SH-SY5Y (cell line): Measurements from ENCODE around the gene NDST4.

ENCODE experiments used
- GATA2 ChIP-seq: IDR thresholded peaks from 2 replicates; pipeline ENCODE4 v1.6.1; 2011; ENCODE audit warnings: mild to moderate bottlenecking, low read depth, low read length
- GATA3 ChIP-seq: IDR thresholded peaks from 2 replicates; pipeline ENCODE4 v1.6.1; 2011; ENCODE audit warnings: low read depth, mild to moderate bottlenecking, low read length, moderate library complexity

DNA sequence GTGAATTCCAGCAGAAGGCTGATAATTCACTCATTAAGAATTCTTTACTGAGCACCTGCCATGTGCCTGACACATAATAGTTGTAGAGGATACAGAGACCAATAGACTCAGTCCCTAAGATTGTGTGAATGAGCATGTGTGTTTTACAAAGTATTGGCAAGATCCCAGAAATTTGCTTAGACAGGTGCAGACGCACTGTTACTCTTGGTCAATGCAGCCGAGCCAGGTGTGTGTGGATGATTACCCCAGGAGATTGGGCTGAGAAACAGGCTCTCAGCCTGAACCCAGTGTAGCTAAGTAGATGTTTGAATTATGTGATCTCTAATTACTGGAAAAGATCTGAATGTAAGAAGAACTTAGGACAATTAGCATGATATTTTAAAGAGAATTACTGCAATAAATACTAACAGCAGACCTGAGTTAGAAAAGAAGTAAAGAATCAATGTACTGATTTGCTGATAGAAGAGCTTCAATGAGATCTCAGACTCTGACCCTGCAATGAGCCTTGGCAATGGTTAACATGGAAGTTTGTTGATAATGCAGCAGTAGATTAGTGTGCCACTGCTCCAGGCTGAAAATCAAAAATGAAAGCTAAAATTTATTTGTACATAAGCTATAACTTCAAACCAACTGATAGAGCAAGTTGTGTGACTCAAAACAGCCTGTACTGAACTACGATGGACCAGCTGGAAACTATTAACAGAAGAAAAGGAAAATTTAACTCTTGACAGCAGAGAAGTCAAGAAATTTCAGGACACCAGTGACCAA is 32.2 kb upstream of the NDST4 start:
- TF ChIP-seq GATA2 (no peak), GATA3 (no peak)
